ENCODE results near the gene PPIE.

PPIE gene

GRCh38 chr1:39721664-39722063, 17.0 kb upstream of the PPIE start:
- DNase-seq: no peak

DNA sequence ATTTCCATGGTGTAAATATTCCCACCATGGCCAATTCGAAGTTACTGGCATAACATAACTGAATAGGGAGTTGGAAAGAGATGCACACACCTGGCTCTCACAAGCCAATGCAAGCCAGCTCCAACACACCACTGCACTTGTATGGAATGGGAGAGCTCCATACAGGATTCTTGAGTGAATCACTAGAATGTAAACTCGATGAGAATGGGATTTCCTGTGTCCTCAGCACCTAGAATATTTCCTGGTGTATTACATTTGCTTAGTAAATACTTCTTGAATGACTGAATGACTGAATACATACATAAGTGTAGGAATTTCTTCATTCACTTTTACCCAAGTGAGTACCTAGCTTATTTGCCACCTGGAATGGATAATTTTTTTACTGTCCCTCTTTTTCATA, 16.2 kb upstream of the PPIE start:
- DNase-seq: no peak

DNA sequence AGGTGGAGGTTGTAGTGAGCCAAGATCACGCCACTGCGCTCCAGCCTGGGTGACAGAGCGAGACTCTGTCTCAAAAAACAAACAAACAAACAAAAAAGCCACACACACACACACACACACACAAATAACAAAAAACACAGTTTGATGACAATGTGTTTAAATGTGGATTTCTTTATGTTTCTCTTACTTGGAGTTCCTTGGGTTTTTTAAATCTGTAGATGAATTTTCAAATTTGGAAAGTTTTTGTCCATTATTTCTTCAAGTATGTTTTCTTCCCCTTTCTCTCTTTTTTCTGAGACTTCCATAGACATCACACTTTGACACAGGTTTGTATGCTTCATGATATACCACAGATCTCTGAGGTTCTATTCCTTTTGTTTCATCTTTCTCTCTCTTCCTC, 12.1 kb upstream of the PPIE start:
- DNase-seq: no peak

DNA sequence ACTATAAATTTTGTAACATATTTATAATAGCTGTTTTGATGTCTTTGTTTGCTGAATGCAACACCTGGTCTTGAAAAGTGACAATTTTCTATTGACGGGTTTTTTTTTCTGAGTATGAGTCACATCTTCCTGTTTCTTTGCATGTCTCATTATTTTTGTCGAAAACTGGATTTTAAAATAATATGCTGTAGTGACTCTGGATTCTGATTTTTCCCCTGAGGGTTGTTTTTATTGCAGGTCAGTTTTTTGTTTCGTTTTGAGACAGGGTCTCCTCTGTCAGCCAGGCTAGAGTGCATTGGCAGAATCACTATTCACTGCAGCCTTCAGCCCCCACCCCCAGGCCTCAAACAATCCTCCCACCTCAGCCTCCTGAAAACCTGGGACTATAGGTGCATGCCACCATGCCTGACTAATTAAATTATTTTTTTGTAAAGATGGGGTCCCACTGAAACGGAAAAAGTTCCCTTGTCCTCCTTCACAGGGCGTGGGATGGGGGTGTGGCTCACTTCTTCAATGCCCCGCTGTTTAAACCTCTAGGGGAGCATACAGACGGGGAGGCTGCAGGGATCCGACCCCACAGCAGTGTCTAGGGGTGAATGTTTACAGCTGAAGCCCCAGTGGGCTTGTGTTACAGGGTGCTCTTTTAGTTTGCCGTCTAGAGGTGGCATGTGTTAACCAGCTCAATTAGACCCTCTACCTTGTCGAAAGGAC, 11.3 kb upstream of the PPIE start:
- no peak for DNase-seq

DNA sequence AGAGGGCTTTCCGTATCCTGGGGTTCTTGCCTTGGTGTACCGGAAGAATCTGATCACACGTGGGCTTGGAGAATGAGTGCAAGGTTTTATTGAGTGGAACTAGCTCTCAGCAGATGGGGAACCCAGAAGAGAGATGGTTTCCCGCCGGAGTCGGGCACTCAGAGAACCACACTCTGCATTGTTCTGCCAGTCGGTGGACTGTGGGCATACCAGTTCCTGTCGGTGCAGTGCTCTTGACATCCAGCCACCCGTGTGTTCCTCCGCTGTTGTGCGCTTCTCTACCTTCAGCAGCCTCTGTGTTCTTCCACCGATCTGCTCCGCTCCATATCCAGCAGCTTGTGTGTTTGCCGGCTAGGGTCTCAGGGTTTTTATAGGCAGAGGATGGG, 10.8 kb upstream of the PPIE start:
- no peak for DNase-seq

DNA sequence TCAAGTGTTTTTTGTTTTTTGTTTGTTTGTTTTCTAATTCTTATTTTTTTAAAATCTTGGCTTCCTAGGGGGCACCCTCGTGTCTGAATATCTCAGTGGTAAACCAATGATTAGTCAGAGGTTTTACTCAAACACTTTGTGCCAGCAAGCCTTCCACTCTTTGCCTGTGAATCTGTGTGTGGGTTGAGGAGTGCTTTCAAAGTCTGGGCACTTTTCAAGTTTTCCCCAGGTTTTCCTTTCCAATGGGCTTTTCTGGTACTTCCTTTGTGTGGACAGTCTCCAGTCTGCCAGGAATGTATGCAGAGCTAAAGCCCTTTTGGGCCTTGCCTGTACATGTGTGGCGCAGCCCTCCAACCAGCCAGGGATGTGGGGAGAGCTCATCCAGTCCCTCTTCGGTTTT, 9.7 kb upstream of the PPIE start:
- no peak for DNase-seq

GRCh38 chr1:39729842-39730241, 8.8 kb upstream of the PPIE start:
- no peak for DNase-seq

DNA sequence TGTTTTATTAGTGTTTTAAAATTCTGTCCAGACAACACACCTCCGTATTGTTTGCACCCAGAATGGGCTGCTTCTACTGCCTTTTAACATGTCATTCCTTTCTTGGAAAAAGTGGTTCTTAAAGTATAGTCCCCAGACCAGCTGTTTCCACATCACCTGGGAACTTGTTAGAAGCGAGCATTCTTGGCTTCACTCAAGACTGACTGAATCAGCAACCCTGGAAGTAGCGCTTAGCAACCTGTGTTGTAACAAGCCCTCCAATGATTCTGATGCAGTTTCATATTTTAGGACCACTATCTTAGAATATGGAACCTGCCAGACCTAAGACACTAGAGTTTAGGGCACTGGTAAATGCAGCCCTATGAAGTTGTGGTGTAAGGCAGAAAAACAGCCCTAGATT, 6.0 kb upstream of the PPIE start:
- no peak for DNase-seq

- DNase-seq: no peak
Observed at GRCh38 chr1:39733161-39733560, 5.5 kb upstream of the PPIE start.

DNA sequence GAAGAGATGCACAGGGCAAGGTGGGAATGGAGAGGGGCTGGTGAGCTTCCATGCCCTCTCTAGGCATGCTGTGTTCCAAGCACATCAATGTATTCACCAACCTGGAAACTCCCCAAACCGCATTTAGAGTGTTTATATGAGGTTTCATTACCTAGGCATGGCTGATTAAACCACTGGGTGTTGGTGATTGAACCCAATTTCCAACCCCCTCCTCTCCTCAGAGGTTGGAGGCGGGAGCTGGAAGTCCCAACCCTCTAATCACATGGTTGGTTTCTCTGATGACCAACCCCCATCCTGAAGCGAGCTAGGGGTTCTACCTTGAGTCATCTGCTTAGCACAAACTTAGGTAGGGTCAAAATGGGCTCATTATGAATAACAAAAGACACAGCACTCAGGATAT, 3.0 kb upstream of the PPIE start:
- no peak for DNase-seq

- DNase-seq: no peak
Observed at GRCh38 chr1:39737546-39738169, 1.0 kb upstream of the PPIE start.

DNA sequence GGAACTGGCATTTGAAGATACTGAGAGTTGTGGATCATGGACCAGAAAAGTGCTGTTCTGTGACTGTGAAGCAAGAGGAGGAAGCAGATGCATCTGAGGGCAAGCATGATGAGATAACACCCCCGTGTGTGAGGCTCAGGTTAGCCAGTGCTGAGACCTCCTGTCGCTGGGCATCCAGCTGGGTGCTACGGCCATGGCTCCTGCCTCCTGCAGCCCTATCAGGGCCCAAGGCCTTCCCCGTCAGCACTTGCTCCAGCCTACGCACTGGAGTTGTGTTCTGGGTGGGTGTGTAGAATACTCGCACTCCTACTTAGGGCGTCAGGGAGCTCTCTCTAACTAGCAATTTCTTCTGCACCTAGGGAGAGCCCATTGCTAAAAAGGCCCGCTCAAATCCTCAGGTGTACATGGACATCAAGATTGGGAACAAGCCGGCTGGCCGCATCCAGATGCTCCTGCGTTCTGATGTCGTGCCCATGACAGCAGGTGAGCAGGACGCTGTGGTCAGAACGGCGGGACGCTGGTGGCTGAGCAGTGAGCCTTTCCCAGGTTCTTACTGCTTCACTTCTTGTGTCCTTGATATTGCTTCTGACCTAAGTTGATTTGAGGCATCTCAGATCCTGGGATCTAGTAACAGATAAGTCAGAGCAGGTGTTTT, 6.5 kb downstream of the PPIE start:
- no peak for DNase-seq

DNA sequence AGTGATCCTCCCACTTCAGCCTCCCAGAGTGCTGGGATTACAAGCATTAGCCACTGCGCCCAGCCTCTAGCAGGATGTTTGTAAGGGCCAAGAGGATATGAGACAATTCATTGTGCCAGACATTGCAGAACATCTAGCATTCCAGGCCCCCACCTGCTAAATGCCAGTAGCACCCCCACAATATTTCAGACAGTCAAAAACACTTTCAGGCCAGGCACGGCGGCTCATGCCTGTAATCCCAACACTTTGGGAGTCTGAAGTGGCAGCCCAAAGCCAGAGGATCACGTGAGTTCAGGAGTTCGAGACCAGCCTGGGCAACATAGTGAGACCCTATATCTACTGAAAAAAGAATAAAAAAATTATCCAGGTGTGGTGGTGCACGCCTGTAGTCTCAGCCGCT, 12.9 kb downstream of the PPIE start:
- no peak for DNase-seq

DNA sequence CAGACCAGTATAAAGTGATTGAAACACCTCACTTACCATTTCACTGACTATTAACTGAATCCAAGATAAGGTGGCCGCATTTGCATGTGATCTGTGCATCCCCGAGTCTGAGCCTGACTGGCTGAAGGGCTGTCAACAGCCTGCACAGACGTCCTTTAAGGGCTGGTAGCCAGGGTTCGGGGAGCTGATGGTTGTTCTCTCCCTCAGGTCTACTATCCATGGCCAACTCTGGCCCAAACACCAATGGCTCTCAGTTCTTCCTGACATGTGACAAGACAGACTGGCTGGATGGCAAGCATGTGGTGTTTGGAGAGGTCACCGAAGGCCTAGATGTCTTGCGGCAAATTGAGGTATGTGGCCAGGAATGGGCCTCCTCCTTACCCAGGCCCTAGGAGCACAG, 14.0 kb downstream of the PPIE start:
- no peak for DNase-seq

DNA sequence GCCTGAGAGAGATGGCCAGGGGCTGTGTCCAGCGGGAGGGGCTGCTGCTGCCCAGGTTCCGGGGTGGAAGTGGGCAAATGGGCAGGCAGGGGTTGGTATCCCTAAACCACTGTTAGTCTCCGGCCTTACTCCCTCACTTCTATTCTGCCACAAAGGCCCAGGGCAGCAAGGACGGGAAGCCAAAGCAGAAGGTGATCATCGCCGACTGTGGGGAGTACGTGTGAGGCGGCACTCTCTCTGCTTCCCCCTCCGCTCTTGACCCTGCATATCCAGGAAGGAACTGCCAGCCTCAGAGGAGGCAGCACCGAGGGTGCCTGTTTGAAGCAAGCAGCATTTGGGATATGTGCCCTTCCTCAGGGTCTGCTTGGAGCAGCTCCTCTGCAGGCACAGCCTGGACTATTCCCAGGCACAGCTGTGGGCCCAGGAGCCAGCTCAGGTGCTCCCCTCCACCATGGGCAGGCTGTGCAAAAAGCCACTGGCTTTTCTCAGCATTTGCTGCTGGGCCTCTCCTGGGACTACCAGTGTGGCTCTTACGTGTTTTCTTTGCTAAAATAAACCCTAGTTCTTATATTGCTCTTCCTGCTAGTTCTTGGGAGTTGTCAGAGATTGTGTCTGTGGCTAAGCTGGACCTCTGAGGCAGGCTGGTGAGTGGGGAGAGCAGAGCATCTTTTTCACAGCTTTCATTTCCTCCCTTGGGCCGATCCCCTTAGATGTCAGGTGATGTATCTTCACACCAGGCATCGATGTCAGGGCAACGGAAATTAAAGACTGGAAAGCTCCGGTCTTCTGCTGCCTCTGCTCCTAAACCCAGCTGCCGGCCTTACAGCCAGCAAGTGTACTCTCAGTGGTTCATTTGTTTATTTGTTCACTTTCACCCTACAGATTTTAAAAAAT, 14.7 kb downstream of the PPIE start:
- DNase-seq: no peak

GRCh38 chr1:39754026-39754570, 15.4 kb downstream of the PPIE start:
- DNase-seq: no peak

DNA sequence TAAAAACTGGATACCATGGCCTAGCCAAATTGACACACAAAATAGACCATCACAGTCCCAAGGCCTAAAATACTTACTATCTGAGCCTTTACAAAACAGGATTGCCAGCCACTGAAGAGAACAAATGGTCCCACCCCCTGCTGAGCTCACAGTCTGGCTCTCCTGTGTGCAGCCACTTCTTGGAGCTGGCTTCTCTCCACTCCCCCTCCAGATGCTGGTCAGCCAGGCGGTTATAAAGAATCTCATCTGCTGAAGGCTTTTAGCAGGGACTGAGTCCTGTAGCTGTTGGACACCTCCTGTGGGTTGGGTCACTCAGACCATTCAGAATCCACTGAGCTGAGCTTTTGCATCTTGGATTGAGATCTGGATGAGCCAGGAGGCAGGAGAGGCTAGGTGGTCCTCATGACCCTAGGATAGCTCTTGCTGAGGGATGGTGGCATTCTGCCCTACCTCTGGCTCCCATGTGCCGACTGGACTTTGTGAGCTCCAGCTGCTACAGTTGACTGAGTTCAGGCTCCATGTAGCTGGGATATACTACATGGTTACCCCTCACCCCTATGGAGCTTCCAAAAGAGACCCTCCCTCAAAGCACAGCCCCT, 16.3 kb downstream of the PPIE start:
- no peak for DNase-seq

- no peak for DNase-seq
Observed at GRCh38 chr1:39755965-39756659, 17.4 kb downstream of the PPIE start.

- no peak for DNase-seq
Observed at GRCh38 chr1:39757501-39757900, 18.8 kb downstream of the PPIE start.

DNA sequence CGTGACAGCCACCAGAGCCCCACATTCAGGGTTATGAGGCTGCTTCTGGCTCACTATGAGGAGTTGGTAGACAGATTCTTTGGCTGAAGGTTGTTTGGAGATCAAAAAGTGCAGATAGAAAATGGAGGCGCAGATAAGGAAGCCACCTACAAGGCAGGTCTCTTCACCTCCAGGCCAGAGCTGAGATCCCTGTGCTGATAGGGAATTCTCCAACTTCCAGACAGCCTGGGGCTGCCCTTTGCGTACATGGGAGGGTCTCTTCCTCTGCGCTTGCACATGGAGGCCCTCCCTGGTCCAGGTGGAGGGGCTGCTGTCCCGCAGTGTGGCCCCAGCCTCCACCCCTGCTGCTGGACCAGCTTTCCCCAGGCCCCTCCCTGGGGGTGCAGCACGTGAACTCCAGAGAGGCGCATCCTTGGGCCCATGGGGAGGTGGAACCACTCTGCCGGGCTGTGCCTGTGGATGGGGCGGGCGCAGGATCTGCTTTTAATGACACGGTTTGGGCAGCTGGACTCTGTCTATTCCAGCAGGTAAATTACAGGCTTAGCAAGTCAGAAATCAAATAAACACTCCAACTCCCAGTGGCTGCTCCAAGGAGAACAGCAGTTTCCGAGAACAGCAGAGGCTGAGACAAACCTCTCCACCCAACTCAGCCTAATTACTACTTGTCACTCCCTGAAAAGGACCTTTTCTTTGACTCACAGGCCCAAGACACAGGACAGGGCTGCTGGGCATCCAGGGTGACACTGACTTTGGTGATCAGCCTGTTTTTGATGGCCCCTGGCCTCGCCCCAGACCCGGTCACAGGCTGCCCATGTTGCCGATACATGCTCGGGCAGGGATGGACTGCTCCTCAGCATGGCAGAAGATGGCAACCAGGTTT, 20.1 kb downstream of the PPIE start:
- no peak for DNase-seq

- no peak for DNase-seq
Observed at GRCh38 chr1:39759436-39759726, 20.7 kb downstream of the PPIE start.

Measured in NCI-H748 treated with DMSO at 0.1 percent for 48 hours (cell line).